ENCODE data around the gene DUSP15. TPM values are rescaled to one million over a fixed set of nuclear protein-coding genes. Genes with fewer than 3 reads are reported as not detected.

Gene DUSP15
- polyA plus RNA-seq, 1 donor from 2014 or later: 62.7 TPM

DNA sequence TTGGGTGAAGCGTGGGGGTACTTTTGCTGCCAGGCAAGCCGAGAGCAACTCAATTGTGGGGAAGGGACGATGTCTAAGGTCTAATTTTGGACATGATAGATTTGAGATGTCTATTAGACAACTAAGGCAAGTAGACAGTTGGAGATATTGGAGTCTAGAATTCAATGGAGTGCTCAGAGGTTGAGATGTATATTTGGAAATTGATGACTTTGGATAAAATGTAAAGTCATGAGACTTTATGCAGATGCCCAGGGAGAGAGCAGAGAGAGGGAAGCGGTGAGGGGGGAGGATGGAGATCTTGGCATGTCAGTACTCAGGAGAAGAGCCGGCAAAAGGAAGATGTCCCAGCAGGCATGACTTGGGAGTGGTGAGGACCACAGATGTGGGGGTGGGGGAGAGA lies 44.3 kb downstream of the DUSP15 start:
- Histone ChIP-seq H3K9me2 (ENCODE audit: insufficient read depth, low read length) (no peaks in the 10 kb centered on the region), H3K9me3 (ENCODE audit: low read length) (no peaks in the 10 kb centered on the region), H4K20me1 (ENCODE audit: insufficient read depth) (no peaks in the 10 kb centered on the region), H3K36me3 (ENCODE audit: insufficient read depth, low read length) (no peaks in the 10 kb centered on the region), H3K79me2 (replicated peaks; ENCODE audit: insufficient read depth, low read length) (no peaks in the 10 kb centered on the region), H3K4me3 (ENCODE audit: low read length) (no peak overlapping the region), H3K27ac (ENCODE audit: low read length) (no peak overlapping the region), H3K4me2 (ENCODE audit: low read length) (no peak overlapping the region), H3F3A (ENCODE audit: insufficient read depth, low read length, poor library complexity, severe bottlenecking) (no peaks in the 10 kb centered on the region), H3K27me3 (ENCODE audit: insufficient read depth, low read depth, low read length) (no peaks in the 10 kb centered on the region), H3K9ac (ENCODE audit: low read length) (no peak overlapping the region), H2AFZ (ENCODE audit: low read depth, low read length) (no peak overlapping the region)
- no peak for TF ChIP-seq MXI1 (conservative IDR thresholded peaks at IDR 0.05; ENCODE audit: poor library complexity, severe bottlenecking)
- no peak for TF ChIP-seq TAF1 (IDR thresholded peaks at IDR 0.05; ENCODE audit: low read depth)
- no peak for TF ChIP-seq POLR2AphosphoS5 (IDR thresholded peaks at IDR 0.05)
- no peak for TF ChIP-seq EZH2 (IDR thresholded peaks at IDR 0.05; ENCODE audit: borderline replicate concordance, insufficient read depth, low read length, poor library complexity, severe bottlenecking)
- TF ChIP-seq, protein P1, sequence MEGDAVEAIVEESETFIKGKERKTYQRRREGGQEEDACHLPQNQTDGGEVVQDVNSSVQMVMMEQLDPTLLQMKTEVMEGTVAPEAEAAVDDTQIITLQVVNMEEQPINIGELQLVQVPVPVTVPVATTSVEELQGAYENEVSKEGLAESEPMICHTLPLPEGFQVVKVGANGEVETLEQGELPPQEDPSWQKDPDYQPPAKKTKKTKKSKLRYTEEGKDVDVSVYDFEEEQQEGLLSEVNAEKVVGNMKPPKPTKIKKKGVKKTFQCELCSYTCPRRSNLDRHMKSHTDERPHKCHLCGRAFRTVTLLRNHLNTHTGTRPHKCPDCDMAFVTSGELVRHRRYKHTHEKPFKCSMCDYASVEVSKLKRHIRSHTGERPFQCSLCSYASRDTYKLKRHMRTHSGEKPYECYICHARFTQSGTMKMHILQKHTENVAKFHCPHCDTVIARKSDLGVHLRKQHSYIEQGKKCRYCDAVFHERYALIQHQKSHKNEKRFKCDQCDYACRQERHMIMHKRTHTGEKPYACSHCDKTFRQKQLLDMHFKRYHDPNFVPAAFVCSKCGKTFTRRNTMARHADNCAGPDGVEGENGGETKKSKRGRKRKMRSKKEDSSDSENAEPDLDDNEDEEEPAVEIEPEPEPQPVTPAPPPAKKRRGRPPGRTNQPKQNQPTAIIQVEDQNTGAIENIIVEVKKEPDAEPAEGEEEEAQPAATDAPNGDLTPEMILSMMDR (IDR thresholded peaks at IDR 0.05; ENCODE audit: poor library complexity, severe bottlenecking): no peak
- TF ChIP-seq, protein P2, sequence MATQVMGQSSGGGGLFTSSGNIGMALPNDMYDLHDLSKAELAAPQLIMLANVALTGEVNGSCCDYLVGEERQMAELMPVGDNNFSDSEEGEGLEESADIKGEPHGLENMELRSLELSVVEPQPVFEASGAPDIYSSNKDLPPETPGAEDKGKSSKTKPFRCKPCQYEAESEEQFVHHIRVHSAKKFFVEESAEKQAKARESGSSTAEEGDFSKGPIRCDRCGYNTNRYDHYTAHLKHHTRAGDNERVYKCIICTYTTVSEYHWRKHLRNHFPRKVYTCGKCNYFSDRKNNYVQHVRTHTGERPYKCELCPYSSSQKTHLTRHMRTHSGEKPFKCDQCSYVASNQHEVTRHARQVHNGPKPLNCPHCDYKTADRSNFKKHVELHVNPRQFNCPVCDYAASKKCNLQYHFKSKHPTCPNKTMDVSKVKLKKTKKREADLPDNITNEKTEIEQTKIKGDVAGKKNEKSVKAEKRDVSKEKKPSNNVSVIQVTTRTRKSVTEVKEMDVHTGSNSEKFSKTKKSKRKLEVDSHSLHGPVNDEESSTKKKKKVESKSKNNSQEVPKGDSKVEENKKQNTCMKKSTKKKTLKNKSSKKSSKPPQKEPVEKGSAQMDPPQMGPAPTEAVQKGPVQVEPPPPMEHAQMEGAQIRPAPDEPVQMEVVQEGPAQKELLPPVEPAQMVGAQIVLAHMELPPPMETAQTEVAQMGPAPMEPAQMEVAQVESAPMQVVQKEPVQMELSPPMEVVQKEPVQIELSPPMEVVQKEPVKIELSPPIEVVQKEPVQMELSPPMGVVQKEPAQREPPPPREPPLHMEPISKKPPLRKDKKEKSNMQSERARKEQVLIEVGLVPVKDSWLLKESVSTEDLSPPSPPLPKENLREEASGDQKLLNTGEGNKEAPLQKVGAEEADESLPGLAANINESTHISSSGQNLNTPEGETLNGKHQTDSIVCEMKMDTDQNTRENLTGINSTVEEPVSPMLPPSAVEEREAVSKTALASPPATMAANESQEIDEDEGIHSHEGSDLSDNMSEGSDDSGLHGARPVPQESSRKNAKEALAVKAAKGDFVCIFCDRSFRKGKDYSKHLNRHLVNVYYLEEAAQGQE (IDR thresholded peaks at IDR 0.05; ENCODE audit: borderline replicate concordance): no peak

DNA sequence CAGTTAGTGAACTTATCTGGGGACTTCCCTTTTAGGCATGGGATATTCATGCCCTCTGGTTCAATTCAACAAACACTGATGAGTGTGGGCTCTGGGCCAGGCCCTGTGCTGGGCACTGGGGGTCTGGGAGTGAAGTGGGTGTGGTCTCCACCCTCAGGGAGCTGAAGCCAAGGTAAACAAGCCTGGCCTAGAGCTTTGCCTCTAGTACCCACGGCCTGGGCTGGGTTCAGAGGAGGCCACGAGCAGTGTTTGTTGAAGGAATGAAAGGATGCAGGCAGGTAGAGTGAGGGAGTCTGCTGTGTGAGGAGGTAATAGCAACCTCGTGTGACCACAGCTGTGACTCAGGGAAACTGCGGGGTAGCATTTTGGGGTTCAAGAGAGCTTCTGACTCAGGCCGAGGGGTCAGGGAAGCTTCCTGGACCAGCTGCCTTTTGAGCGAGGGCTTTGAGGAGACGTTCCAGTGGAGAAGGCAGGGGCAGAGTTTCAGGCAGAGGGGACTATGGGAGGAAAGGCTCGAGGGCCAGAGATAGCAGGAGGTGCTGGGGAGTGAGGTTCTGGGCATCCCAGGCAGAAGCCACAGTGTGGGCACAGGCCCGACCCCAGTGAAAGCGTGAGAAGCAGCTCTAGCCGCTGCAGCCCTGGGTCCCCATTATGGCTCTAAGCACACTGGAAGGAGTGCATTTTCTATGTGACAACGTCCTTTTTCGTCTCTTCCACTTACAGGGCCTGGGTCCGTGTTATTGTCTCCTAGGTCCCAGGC lies 45.6 kb downstream of the DUSP15 start:
- H3F3A ChIP-seq (ENCODE audit: insufficient read depth, low read length, poor library complexity, severe bottlenecking): no peaks in the 10 kb centered on the region
- H3K79me2 ChIP-seq (replicated peaks; ENCODE audit: insufficient read depth, low read length): no peaks in the 10 kb centered on the region
- no peak overlapping the region for H3K27ac ChIP-seq (ENCODE audit: low read length)
- no peaks in the 10 kb centered on the region for H3K9me3 ChIP-seq (ENCODE audit: low read length)
- H3K27me3 ChIP-seq (ENCODE audit: insufficient read depth, low read depth, low read length): no peaks in the 10 kb centered on the region
- H3K36me3 ChIP-seq (ENCODE audit: insufficient read depth, low read length): no peaks in the 10 kb centered on the region
- H3K9ac ChIP-seq (ENCODE audit: low read length): no peak overlapping the region
- no peak overlapping the region for H3K4me3 ChIP-seq (ENCODE audit: low read length)
- no peak overlapping the region for H2AFZ ChIP-seq (ENCODE audit: low read depth, low read length)
- no peaks in the 10 kb centered on the region for H4K20me1 ChIP-seq (ENCODE audit: insufficient read depth)
- H3K9me2 ChIP-seq (ENCODE audit: insufficient read depth, low read length): no peaks in the 10 kb centered on the region
- TF ChIP-seq, protein P1 (IDR thresholded peaks at IDR 0.05; ENCODE audit: poor library complexity, severe bottlenecking): no peak
- no peak for TF ChIP-seq SMC3 (conservative IDR thresholded peaks at IDR 0.05; ENCODE audit: poor library complexity)
- no peak for TF ChIP-seq EP300 (conservative IDR thresholded peaks at IDR 0.05; ENCODE audit: poor library complexity, severe bottlenecking)
- no peak for TF ChIP-seq MXI1 (conservative IDR thresholded peaks at IDR 0.05; ENCODE audit: poor library complexity, severe bottlenecking)
- TF ChIP-seq RAD21 (conservative IDR thresholded peaks at IDR 0.05): no peak
- TF ChIP-seq, protein P2 (IDR thresholded peaks at IDR 0.05; ENCODE audit: borderline replicate concordance): no peak
- no peak for TF ChIP-seq POLR2AphosphoS5 (IDR thresholded peaks at IDR 0.05)
- no peak for TF ChIP-seq TAF1 (IDR thresholded peaks at IDR 0.05; ENCODE audit: low read depth)
- no peak for TF ChIP-seq EZH2 (IDR thresholded peaks at IDR 0.05; ENCODE audit: borderline replicate concordance, insufficient read depth, low read length, poor library complexity, severe bottlenecking)
- no peak overlapping the region for H3K4me2 ChIP-seq (ENCODE audit: low read length)
